H9 (cell line): ENCODE measurements around the gene AFAP1. TPM values are rescaled to one million over a fixed set of nuclear protein-coding genes. Genes with fewer than 3 reads are reported as not detected.

ENCODE experiments used
- DNase-seq: peaks from one replicate; pipeline ENCODE4 v3.0.0-alpha.2; 2017
- H2AFZ ChIP-seq: one replicate; pipeline ENCODE4 v1.6.1; 2013; ENCODE audit warnings: mild to moderate bottlenecking, low read length, control low read depth, moderate library complexity
- H2AK5ac ChIP-seq: 2 replicates; pipeline ENCODE4 v1.6.1; 2013; ENCODE audit warnings: low read length, control low read depth, mixed read lengths; ENCODE audit not compliant: insufficient read length
- H2BK120ac ChIP-seq: one replicate; pipeline ENCODE4 v1.6.1; 2013; ENCODE audit warnings: low read depth, mild to moderate bottlenecking, low read length, control low read depth, inconsistent platforms; ENCODE audit not compliant: poor library complexity, severe bottlenecking
- H2BK12ac ChIP-seq: 2 replicates; pipeline ENCODE4 v1.6.1; 2013; ENCODE audit warnings: low read length, control low read depth, mixed read lengths, low read depth; ENCODE audit not compliant: insufficient read length
- H2BK15ac ChIP-seq: 2 replicates; pipeline ENCODE4 v1.6.1; 2013; ENCODE audit warnings: low read depth, low read length, control low read depth
- H2BK20ac ChIP-seq: one replicate; pipeline ENCODE4 v1.6.1; 2013; ENCODE audit warnings: low read depth, mild to moderate bottlenecking, low read length, control low read depth, inconsistent platforms; ENCODE audit not compliant: poor library complexity, severe bottlenecking
- H2BK5ac ChIP-seq: 2 replicates; pipeline ENCODE4 v1.6.1; 2013; ENCODE audit warnings: low read length, control low read depth, mixed read lengths; ENCODE audit not compliant: insufficient read length
- H3K14ac ChIP-seq: 2 replicates; pipeline ENCODE4 v1.6.1; 2013; ENCODE audit warnings: low read length, control low read depth; ENCODE audit not compliant: insufficient read depth
- H3K18ac ChIP-seq: 2 replicates; pipeline ENCODE4 v1.6.1; 2013; ENCODE audit warnings: low read depth, mild to moderate bottlenecking, mixed read lengths, low read length, control low read depth; ENCODE audit not compliant: insufficient read length
- H3K23ac ChIP-seq: 2 replicates; pipeline ENCODE4 v1.6.1; 2013; ENCODE audit warnings: low read length, control low read depth, mixed read lengths, low read depth; ENCODE audit not compliant: insufficient read length
- H3K23me2 ChIP-seq: 2 replicates; pipeline ENCODE4 v1.6.1; 2013; ENCODE audit warnings: low read depth, mild to moderate bottlenecking, mixed read lengths, low read length, control low read depth; ENCODE audit not compliant: insufficient read length, poor library complexity, severe bottlenecking
- H3K27ac ChIP-seq: 2 replicates; pipeline ENCODE4 v1.5.1; 2013; ENCODE audit warnings: low read length, control low read depth, mixed read lengths, low read depth; ENCODE audit not compliant: insufficient read length
- H3K27me3 ChIP-seq: 2 replicates; pipeline ENCODE4 v1.6.1; 2013; ENCODE audit warnings: low read length, control low read depth, inconsistent platforms; ENCODE audit not compliant: insufficient read depth
- H3K4ac ChIP-seq: 2 replicates; pipeline ENCODE4 v1.6.1; 2013; ENCODE audit warnings: low read depth, mild to moderate bottlenecking, control low read depth, inconsistent platforms, low read length, moderate library complexity
- H3K4me1 ChIP-seq: 2 replicates; pipeline ENCODE4 v1.6.1; 2013; ENCODE audit warnings: low read length, control low read depth, inconsistent platforms; ENCODE audit not compliant: insufficient read depth
- H3K4me2 ChIP-seq: 2 replicates; pipeline ENCODE4 v1.6.1; 2013; ENCODE audit warnings: low read length, control low read depth, mixed read lengths; ENCODE audit not compliant: insufficient read length, insufficient read depth
- H3K56ac ChIP-seq: 2 replicates; pipeline ENCODE4 v1.6.1; 2013; ENCODE audit warnings: low read depth, mild to moderate bottlenecking, mixed read lengths, low read length, control low read depth; ENCODE audit not compliant: insufficient read length
- H3K79me1 ChIP-seq: 2 replicates; pipeline ENCODE4 v1.6.1; 2013; ENCODE audit warnings: low read depth, mild to moderate bottlenecking, moderate library complexity, low read length, control low read depth, inconsistent platforms; ENCODE audit not compliant: insufficient read depth, poor library complexity, severe bottlenecking
- H3K79me2 ChIP-seq: 2 replicates; pipeline ENCODE4 v1.6.1; 2013; ENCODE audit warnings: low read length, control low read depth, inconsistent platforms; ENCODE audit not compliant: insufficient read depth
- H3K9ac ChIP-seq: 2 replicates; pipeline ENCODE4 v1.6.1; 2013; ENCODE audit warnings: low read length, control low read depth, mixed read lengths; ENCODE audit not compliant: insufficient read length; ENCODE audit errors: extremely low read depth
- H3K9me3 ChIP-seq: one replicate; pipeline ENCODE4 v1.6.1; 2013; ENCODE audit warnings: low read depth, low read length, inconsistent platforms; ENCODE audit not compliant: control insufficient read depth
- H3T11ph ChIP-seq: one replicate; pipeline ENCODE4 v1.6.1; 2013; ENCODE audit warnings: mild to moderate bottlenecking, low read length, control low read depth, inconsistent platforms
- H4K20me1 ChIP-seq: one replicate; pipeline ENCODE4 v1.6.1; 2013; ENCODE audit not compliant: control insufficient read depth, insufficient read length, insufficient read depth
- H4K5ac ChIP-seq: 2 replicates; pipeline ENCODE4 v1.6.1; 2013; ENCODE audit warnings: low read depth, mild to moderate bottlenecking, mixed read lengths, low read length, control low read depth; ENCODE audit not compliant: insufficient read length
- H4K8ac ChIP-seq: replicated peaks from 2 replicates; pipeline ENCODE4 v1.6.1; 2013; ENCODE audit warnings: low read length, control low read depth, mixed read lengths, low read depth; ENCODE audit not compliant: insufficient read length
- H4K91ac ChIP-seq: 2 replicates; pipeline ENCODE4 v1.6.1; 2013; ENCODE audit warnings: low read depth, mild to moderate bottlenecking, moderate library complexity, mixed read lengths, low read length, control low read depth; ENCODE audit not compliant: insufficient read length
- H3K27ac Mint-ChIP-seq, 3 experiments: 2 replicates in 2 of 3; 3 replicates in 1 of 3; pipeline ENCODE4 v1.8.0; 2020 to 2021; ENCODE audit warnings: mixed read lengths in 3 of 3, mild to moderate bottlenecking in 1 of 3, moderate library complexity in 1 of 3
- H3K27me3 Mint-ChIP-seq: 2 replicates; pipeline ENCODE4 v1.8.0; 2021; ENCODE audit warnings: low read depth, mild to moderate bottlenecking, moderate library complexity, mixed read lengths
- H3K36me3 Mint-ChIP-seq, 3 experiments: 2 replicates in 2 of 3; 3 replicates in 1 of 3; pipeline ENCODE4 v1.8.0; 2020 to 2021; ENCODE audit warnings: low read depth in 3 of 3, mixed read lengths in 3 of 3; ENCODE audit not compliant: insufficient read depth in 1 of 3
- H3K4me1 Mint-ChIP-seq, 2 experiments: 2 replicates each; pipeline ENCODE4 v1.8.0; 2020; ENCODE audit warnings: mixed read lengths in 2 of 2
- H3K4me3 Mint-ChIP-seq, 2 experiments: 2 replicates in 1 of 2; 3 replicates in 1 of 2; pipeline ENCODE4 v1.8.0; 2020 to 2021; ENCODE audit warnings: mild to moderate bottlenecking in 2 of 2, mixed read lengths in 2 of 2, moderate library complexity in 1 of 2
- H3K9me3 Mint-ChIP-seq, 2 experiments: 2 replicates in 1 of 2; 3 replicates in 1 of 2; pipeline ENCODE4 v1.8.0; 2020; ENCODE audit warnings: mild to moderate bottlenecking in 2 of 2, mixed read lengths in 2 of 2, moderate library complexity in 1 of 2
- CTCF ChIP-seq: fragments of 200-600 bp; sonication (generic); conservative IDR thresholded peaks from 3 replicates; pipeline ENCODE4 v1.8.0; 2021; ENCODE audit warnings: antibody characterized with exemption, mild to moderate bottlenecking
- WGBS: extraction: QIAGEN DNeasy Blood & Tissue Kit; methylation state at CpG from one replicate; pipeline ENCODE4 v1.1.7; 2013; ENCODE audit warnings: missing lambda C conversion rate, low lambda C conversion rate, mixed read lengths; ENCODE audit not compliant: insufficient read length; ENCODE audit errors: extremely low coverage; 5-methylcytosine and 5-hydroxymethylcytosine counted together
- total RNA-seq: library from RNA; stranded (reverse); gene quantifications from 2 replicates; pipeline ENCODE4 v1.2.1, GENCODE V29; 2021

The AFAP1 gene
- total RNA-seq, 1 experiment from 2014 or later: 6.5 TPM

GRCh38 chr4:7938609-7939376 is 868 bp downstream of the AFAP1 start:
- H3K18ac ChIP-seq: no peak overlapping the region
- H2BK5ac ChIP-seq: no peak overlapping the region
- H4K5ac ChIP-seq: no peak overlapping the region
- H3K4me3 Mint-ChIP-seq: peak overlapping the region; percentile 63 to 75
- H3K9me3 ChIP-seq: no peaks in the 10 kb centered on the region
- no peaks in the 10 kb centered on the region for H3K9me3 Mint-ChIP-seq
- peaks cover 6% of the 10 kb centered on the region; the same call in 1 of the 2 replicates for H3K4me1 ChIP-seq
- no peaks in the 10 kb centered on the region for H4K20me1 ChIP-seq
- no peaks in the 10 kb centered on the region for H3K27me3 ChIP-seq
- no peak overlapping the region for H3K27ac ChIP-seq
- no peak overlapping the region for H3K56ac ChIP-seq
- no CpG with 5 or more reads among the region's 75 CpGs for WGBS
- no peak for TF ChIP-seq CTCF
- no peak overlapping the region for H2BK15ac ChIP-seq
- H3K4me1 Mint-ChIP-seq: peaks cover 27 to 42% of the 10 kb centered on the region in 2 experiments
- no peak overlapping the region for H3K9ac ChIP-seq
- no peak overlapping the region for H4K8ac ChIP-seq
- H3T11ph ChIP-seq: no peak overlapping the region
- no peak overlapping the region for H2BK20ac ChIP-seq
- DNase-seq: no peak
- H3K23me2 ChIP-seq: peaks cover 9% of the 10 kb centered on the region
- H3K23ac ChIP-seq: no peak overlapping the region
- H3K4ac ChIP-seq: no peak overlapping the region
- H3K36me3 Mint-ChIP-seq: peaks cover 0 to 4% (median 2%) of the 10 kb centered on the region in 3 experiments; a peak in 3 of 7 replicates
- peak overlapping the region in 1 of 3 experiments; percentile 74; a peak in 1 of 7 replicates for H3K27ac Mint-ChIP-seq
- H2BK12ac ChIP-seq: no peak overlapping the region
- no peak overlapping the region for H4K91ac ChIP-seq
- H3K79me1 ChIP-seq: no peaks in the 10 kb centered on the region
- H3K27me3 Mint-ChIP-seq: peaks cover 13% of the 10 kb centered on the region
- H3K4me2 ChIP-seq: peak overlapping the region; percentile 77
- no peak overlapping the region for H2AK5ac ChIP-seq
- no peak overlapping the region for H2BK120ac ChIP-seq
- H3K14ac ChIP-seq: peak overlapping the region; percentile 69
- peaks cover 8% of the 10 kb centered on the region; the same call in 1 of the 2 replicates for H3K79me2 ChIP-seq
- H2AFZ ChIP-seq: no peak overlapping the region
